Nucleus accumbens (tissue), 56 donors: ENCODE data around the gene HS3ST5.
A peak's percentile ranks its signal among the peaks of the same experiment; 100 is the strongest.
"Not testable (repeated sequence)": the region's sequence is repeated elsewhere in the genome, so short reads cannot be mapped to it uniquely, and the experiment has no call there.

Experiments
- DNase-seq, 56 donors: peaks; one replicate each; lab custom pipeline; 2025; lab: John Stamatoyannopoulos, UW

Gene HS3ST5

GRCh38 chr6:114282292-114282691 is 60.5 kb downstream of the HS3ST5 start:
- no peak for DNase-seq

GRCh38 chr6:114281496-114281895 is 61.3 kb downstream of the HS3ST5 start:
- no peak for DNase-seq

GRCh38 chr6:114280239-114280982 is 62.4 kb downstream of the HS3ST5 start:
- DNase-seq = no peak

GRCh38 chr6:114277220-114277619 is 65.6 kb downstream of the HS3ST5 start:
- DNase-seq = no peak

DNA sequence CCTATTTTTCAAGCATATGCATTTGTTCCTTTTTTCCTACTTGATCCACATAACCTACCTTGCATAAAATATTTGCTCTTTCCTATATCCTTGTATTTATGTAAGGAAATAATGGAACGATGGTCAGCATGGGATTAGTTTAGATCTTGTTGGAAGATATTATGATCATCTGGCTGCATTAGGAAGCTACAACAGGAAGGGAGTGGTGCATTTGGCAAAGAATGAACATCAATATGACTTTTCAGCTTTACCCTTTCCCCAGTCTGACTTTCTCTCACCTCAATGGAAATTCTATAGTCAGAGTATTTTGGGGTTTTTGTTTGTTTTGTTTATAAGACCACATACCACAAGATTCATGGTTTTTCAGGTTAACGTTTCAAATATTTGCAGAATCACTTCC is 66.0 kb downstream of the HS3ST5 start:
- no peak for DNase-seq

DNA sequence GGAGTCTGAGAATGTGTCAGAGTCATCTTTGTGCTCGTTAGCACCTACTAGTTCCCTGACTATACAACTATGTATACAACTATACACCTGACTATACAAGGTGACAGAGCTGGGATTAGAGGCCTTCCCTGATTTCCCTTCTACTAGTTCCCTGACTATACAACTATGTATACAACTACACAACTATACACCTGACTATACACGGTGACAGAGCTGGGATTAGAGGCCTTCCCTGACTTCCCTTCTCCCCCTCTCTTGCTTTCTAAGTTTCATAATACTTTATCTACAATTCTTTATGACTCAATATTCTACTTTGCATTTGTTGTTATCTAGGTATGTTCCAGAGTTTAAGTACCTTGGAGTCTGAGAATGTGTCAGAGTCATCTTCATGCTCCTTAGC is 68.0 kb downstream of the HS3ST5 start:
- DNase-seq = no peak

GRCh38 chr6:114272582-114272981 is 70.2 kb downstream of the HS3ST5 start:
- no peak for DNase-seq

DNA sequence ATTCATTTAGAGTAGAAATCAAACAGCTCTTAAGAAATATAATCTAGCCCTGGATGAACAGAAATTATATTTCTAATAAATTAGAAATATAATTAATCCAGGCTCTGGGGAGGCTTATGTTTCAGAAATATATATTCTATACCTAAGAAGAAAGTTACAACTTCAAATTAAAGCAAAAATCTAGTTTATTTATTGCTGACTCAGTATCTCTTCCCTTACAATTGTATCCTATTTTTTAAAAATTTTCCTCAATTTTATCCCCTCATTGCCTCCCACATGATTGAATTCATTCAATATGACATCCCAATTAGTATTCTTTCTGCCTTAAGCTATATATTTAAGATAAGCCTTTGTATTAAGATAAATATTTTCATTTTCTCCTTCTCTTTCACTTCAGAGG is 71.4 kb downstream of the HS3ST5 start:
- no peak for DNase-seq

DNA sequence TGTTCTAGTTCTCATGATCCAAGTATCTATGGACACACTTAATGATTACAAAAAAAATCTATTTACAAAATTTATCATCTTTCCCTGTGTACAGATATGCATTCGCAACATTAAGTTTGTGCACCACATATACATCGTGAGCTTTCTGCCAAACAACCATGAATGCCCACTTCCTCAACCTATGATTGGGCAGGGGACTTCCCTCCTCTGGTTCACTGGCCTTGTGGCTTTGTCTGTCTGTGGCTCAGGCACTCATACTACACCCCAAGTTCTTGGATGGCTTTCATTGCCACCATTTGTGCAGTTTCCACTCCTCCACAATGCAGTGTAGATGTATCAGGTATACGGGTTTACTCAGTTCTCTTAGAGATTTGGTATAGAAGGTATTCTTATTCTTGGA is 74.9 kb downstream of the HS3ST5 start:
- no peak for DNase-seq

DNA sequence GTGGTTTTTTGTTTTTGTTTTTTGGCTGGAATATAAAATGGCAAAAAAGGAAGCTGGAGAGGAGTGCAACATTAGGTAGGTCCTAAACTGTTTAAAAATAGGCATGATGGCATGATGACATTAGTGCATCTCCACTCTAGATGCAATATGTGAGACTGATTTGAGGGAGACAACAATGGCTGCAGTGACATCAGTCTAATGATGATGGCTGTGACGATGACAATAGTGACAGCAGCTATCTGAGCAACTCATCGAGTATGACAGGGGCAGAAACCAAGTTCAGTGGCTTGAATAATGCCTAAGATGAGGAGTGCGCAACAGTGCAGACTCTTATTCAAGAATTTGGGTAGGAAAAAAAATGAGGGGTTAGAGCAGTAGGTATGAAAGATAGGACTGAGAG is 82.0 kb downstream of the HS3ST5 start:
- peak in 1 of 56 donors; percentile 22 for DNase-seq

GRCh38 chr6:114258376-114258775 is 84.4 kb downstream of the HS3ST5 start:
- DNase-seq = no peak

GRCh38 chr6:114253431-114253830 is 89.4 kb downstream of the HS3ST5 start:
- DNase-seq = no peak

DNA sequence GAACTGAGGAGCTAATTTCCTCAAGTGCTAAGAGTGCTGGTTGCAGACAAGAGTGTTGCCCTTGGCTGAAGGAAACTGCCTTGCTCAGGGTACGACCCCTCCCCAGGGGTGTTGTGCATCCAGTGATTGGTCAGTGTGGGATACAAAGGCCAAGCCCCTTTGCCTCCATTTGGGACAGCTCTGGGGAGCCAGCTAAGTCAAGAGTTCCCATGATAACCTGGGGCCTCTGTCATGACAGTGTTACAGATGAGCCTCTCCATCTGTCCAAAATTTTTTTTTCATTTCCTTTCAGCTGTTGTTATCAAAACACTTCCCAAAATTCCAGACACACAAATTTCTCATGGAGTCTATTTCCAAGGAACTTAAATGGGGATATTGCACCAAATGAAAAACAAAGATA is 93.3 kb downstream of the HS3ST5 start:
- no peak for DNase-seq

GRCh38 chr6:114247101-114247500 is 95.7 kb downstream of the HS3ST5 start:
- DNase-seq = no peak

DNA sequence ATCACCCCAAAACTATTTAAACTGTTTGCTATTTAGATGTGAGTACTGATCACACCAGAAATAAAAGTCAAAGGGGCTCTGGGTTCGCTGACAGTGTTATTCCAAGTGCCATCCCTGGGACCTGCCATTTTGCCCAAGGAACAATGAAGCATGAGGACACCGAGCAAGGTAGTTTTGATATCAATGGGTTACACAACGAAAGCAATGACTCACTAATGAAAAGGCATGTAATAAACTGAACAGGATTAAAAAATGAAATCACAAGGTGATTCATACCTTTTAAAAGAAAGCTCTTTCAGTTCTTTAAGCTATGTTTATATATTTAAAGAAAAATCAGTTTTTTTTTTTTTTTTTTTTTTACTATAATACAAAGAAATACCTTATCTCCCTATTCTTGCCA is 102.0 kb downstream of the HS3ST5 start:
- DNase-seq = no peak

DNA sequence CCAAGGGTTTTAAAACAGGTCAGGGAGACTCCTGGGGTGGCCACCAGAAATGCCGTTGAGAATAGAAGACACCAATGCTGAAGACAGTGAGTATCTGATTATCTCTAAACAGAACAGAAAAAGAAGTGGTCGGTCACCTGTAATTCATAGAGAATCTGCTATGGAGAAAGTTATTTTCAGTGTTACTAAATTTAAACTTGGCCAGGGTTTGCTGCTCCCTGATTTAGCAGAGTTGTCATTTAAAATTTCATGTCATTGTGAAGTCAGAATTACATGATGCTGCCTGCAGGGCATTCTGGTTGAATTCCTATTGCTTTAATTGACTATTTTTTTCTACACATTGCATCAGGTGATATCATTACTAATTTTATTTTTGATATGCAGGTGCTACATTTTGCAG is 114.1 kb downstream of the HS3ST5 start:
- no peak for DNase-seq

DNA sequence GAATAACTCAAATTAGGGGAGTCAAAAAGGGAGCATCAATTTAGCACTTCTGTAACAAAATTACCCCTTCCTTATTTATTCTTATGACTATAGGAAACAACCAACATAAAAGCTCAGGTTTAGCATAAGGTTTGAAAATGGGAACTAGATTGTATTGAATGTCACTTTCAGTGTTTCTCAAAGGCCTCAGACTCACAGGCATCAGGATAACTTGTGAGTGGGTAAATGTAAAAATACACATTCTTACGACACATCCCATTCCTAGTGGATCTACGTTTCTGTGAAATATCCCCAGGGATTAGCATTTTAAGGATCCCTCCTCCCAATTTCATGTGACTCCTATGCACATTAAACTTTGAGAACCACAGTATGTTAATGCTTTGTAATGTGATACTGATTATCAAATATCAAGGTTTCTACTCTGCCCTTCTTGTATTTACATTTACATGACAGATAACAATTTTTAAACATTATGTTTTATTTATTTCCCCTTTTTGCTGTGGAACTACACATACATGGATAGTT is 114.8 kb downstream of the HS3ST5 start:
- no peak for DNase-seq

- DNase-seq = no peak
Measured at GRCh38 chr6:114220241-114220640, 122.6 kb downstream of the HS3ST5 start.

GRCh38 chr6:114218437-114219340 is 124.1 kb downstream of the HS3ST5 start:
- no peak for DNase-seq

DNA sequence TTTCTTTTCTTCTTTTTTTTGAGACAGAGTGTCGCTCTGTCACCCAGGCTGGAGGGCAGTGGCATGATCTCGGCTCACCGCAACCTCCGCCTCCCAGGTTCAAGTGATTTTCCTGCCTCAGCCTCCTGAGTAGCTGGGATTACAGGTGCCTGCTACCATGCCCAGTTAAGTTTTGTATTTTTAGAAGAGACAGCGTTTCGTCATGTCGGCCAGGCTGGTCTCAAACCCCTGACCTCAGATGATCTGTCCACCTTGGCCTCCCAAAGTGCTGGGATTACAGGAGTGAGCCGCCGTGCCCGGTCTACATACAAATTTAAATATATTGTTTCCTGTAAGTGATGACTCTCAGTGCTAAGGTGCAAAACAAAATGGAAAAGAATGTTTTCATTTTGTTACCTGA is 124.8 kb downstream of the HS3ST5 start:
- DNase-seq = not testable (repeated sequence)

DNA sequence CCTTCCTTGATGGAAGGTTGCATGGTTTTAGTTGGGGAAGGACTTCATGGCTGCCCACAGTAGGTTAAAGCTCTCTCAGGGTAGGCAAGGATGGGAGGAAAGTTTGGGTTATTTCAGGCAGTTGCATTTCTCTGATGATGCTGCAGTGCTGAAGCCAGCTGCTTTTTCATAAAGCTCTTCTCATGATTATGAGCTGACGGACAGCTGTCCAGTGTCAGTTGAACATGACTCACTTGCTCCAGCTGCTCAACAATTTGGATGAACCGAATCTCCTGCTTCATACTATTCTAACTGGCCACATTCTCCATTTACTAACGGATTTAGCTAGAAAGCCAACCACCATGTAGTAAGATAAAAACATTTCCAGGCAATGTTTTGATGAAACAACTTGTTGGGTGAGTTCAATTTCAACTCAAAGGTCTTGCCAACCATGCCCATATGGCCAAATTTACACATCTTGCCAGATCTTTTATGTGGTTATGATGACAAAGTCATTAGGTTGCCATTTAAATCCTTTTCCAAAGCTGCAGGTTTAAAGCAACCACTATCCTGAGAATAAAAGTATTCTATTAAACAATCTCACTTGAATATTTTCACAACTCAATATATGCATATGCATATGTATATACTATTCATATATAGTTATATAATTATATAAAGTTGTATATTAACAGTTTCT is 125.9 kb downstream of the HS3ST5 start:
- peak in 10 of 56 donors; percentile 1 to 54 (median 2) for DNase-seq
